ENCODE results near the gene KLHL29.

The KLHL29 gene

DNA sequence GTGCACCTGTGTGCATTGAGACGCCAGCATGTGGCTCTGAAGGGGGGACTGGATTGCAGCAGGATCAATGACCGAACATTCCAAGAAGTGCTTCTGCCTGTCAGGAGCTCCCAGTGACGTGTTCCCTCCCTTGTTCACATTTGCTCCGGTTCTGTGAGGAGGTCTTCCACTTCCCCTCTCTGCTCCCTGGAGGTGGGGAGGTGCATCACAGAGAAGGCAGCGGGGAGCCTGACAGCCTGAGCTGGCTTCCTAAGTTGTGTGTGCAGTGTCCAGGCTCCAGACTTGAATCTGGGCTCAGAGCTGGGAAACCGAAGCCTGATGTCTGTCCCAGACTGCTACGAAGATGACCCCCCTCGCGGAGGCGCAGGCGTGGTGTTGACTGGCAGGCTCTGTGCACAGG is 171.0 kb downstream of the KLHL29 start:
- Histone ChIP-seq H2AFZ (ENCODE audit: low read length) (no peak overlapping the region), H2BK120ac (ENCODE audit: low read depth, low read length) (no peak overlapping the region), H4K91ac (ENCODE audit: low read depth, low read length, poor library complexity) (no peak overlapping the region), H3K4me2 (ENCODE audit: insufficient read depth, low read length, poor library complexity, severe bottlenecking) (no peak overlapping the region), H3K4ac (ENCODE audit: low read length) (no peak overlapping the region), H3K27me3 (ENCODE audit: control insufficient read depth in 3 of 3, insufficient read depth in 3 of 3, low read depth in 1 of 3, low read length in 3 of 3) (no peaks in the 10 kb centered on the region), H3K79me1 (ENCODE audit: low read depth, low read length) (no peaks in the 10 kb centered on the region), H3K36me3 (replicated peaks in 1 of 2; ENCODE audit: control insufficient read depth in 2 of 2, insufficient read depth in 2 of 2, low read length in 2 of 2) (no peaks in the 10 kb centered on the region), H3K4me3 (ENCODE audit: low read length in 2 of 2) (no peak overlapping the region), H2AK5ac (ENCODE audit: low read depth, low read length) (no peak overlapping the region), H3K9ac (ENCODE audit: low read depth, low read length, poor library complexity) (no peak overlapping the region), H3K27ac (replicated peaks; ENCODE audit: low read length) (no peak overlapping the region), H2BK5ac (ENCODE audit: low read length) (no peak overlapping the region), H3K14ac (ENCODE audit: low read length) (no peak overlapping the region), H3K4me1 (ENCODE audit: control insufficient read depth in 2 of 2, insufficient read depth in 1 of 2, low read depth in 1 of 2, low read length in 2 of 2) (peaks cover 1 to 6% of the 10 kb centered on the region in 2 donors), H3K9me3 (replicated peaks in 1 of 2; ENCODE audit: control insufficient read depth in 2 of 2, insufficient read depth in 1 of 2, low read depth in 1 of 2, low read length in 2 of 2) (no peaks in the 10 kb centered on the region), H3K18ac (ENCODE audit: low read length) (peak overlapping the region; percentile 54), H2BK12ac (ENCODE audit: low read length) (no peak overlapping the region), H4K8ac (ENCODE audit: low read depth, low read length) (no peak overlapping the region), H3K23ac (ENCODE audit: low read depth, low read length, poor library complexity) (no peak overlapping the region), H2BK15ac (ENCODE audit: low read length) (no peak overlapping the region)
- DNase-seq (ENCODE audit: low spot score) = no peak
- no CpG with 5 or more reads among the region's 11 CpGs for WGBS, 2 donors (ENCODE audit: extremely low coverage in 2 of 2, insufficient read length in 2 of 2, insufficient replicate concordance in 1 of 2)

DNA sequence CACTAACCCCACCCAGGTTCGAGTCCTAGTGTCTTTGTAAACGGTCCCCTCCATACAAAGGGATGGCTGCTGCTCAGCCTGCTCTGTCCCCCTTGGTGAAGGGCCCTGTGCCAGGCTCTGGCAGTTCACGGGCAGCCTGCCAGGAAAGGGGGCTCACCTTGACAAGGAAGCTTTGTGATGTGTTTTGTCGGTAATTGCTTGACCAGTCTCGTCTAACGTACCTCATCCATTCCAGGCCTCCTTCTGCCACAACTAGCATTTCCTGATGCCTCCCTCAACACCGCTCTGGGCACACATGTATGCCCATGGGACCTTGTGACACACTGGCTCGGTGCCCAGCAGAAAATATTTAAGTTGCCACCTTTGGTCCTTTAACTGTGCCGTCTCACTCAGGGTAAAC is 171.9 kb downstream of the KLHL29 start:
- Histone ChIP-seq H3K14ac (ENCODE audit: low read length) (no peak overlapping the region), H2BK5ac (ENCODE audit: low read length) (no peak overlapping the region), H2BK120ac (ENCODE audit: low read depth, low read length) (no peak overlapping the region), H3K4me1 (ENCODE audit: control insufficient read depth in 2 of 2, insufficient read depth in 1 of 2, low read depth in 1 of 2, low read length in 2 of 2) (peaks cover 1 to 6% of the 10 kb centered on the region in 2 donors), H4K8ac (ENCODE audit: low read depth, low read length) (no peak overlapping the region), H3K9ac (ENCODE audit: low read depth, low read length, poor library complexity) (no peak overlapping the region), H3K4me3 (ENCODE audit: low read length in 2 of 2) (no peak overlapping the region), H3K36me3 (replicated peaks in 1 of 2; ENCODE audit: control insufficient read depth in 2 of 2, insufficient read depth in 2 of 2, low read length in 2 of 2) (no peaks in the 10 kb centered on the region), H3K27me3 (ENCODE audit: control insufficient read depth in 3 of 3, insufficient read depth in 3 of 3, low read depth in 1 of 3, low read length in 3 of 3) (no peaks in the 10 kb centered on the region), H2BK12ac (ENCODE audit: low read length) (no peak overlapping the region), H4K91ac (ENCODE audit: low read depth, low read length, poor library complexity) (no peak overlapping the region), H3K4ac (ENCODE audit: low read length) (no peak overlapping the region), H2AFZ (ENCODE audit: low read length) (no peak overlapping the region), H3K79me1 (ENCODE audit: low read depth, low read length) (no peaks in the 10 kb centered on the region), H2BK15ac (ENCODE audit: low read length) (no peak overlapping the region), H3K23ac (ENCODE audit: low read depth, low read length, poor library complexity) (no peak overlapping the region), H3K4me2 (ENCODE audit: insufficient read depth, low read length, poor library complexity, severe bottlenecking) (no peak overlapping the region), H3K9me3 (replicated peaks in 1 of 2; ENCODE audit: control insufficient read depth in 2 of 2, insufficient read depth in 1 of 2, low read depth in 1 of 2, low read length in 2 of 2) (no peaks in the 10 kb centered on the region), H3K27ac (replicated peaks; ENCODE audit: low read length) (no peak overlapping the region), H3K18ac (ENCODE audit: low read length) (no peak overlapping the region), H2AK5ac (ENCODE audit: low read depth, low read length) (no peak overlapping the region)
- WGBS, 2 donors (ENCODE audit: extremely low coverage in 2 of 2, insufficient read length in 2 of 2, insufficient replicate concordance in 1 of 2) = no CpG with 5 or more reads among the region's 9 CpGs
- no peak for DNase-seq (ENCODE audit: low spot score)

DNA sequence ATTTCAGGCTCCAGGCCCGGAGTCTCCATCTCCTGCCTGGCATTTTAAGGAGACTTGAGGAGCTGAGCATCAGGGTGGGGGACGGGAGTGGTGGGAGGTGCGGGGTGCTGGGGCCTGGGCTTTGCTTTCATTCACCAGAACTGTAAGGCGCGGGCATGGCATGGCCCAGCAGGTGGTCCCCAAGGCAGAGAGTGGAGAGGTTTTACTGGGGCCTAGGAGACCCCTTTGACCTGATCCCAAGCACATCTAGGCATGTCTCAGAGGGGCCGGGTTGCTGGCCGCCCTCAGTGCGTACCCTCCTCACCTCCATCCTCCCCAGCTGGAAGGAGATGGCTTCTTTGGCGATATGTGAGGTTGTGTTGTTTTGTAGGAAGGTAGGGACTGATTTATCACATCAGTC is 172.5 kb downstream of the KLHL29 start:
- Histone ChIP-seq H3K79me1 (ENCODE audit: low read depth, low read length) (no peaks in the 10 kb centered on the region), H3K23ac (ENCODE audit: low read depth, low read length, poor library complexity) (no peak overlapping the region), H3K18ac (ENCODE audit: low read length) (peak overlapping the region; percentile 44), H3K14ac (ENCODE audit: low read length) (no peak overlapping the region), H2AK5ac (ENCODE audit: low read depth, low read length) (no peak overlapping the region), H2AFZ (ENCODE audit: low read length) (no peak overlapping the region), H3K4me1 (ENCODE audit: control insufficient read depth in 2 of 2, insufficient read depth in 1 of 2, low read depth in 1 of 2, low read length in 2 of 2) (peaks cover 1 to 6% of the 10 kb centered on the region in 2 donors), H2BK12ac (ENCODE audit: low read length) (no peak overlapping the region), H2BK120ac (ENCODE audit: low read depth, low read length) (no peak overlapping the region), H3K27me3 (ENCODE audit: control insufficient read depth in 3 of 3, insufficient read depth in 3 of 3, low read depth in 1 of 3, low read length in 3 of 3) (no peaks in the 10 kb centered on the region), H2BK15ac (ENCODE audit: low read length) (no peak overlapping the region), H3K4me3 (ENCODE audit: low read length in 2 of 2) (no peak overlapping the region), H3K36me3 (replicated peaks in 1 of 2; ENCODE audit: control insufficient read depth in 2 of 2, insufficient read depth in 2 of 2, low read length in 2 of 2) (no peaks in the 10 kb centered on the region), H2BK5ac (ENCODE audit: low read length) (no peak overlapping the region), H4K8ac (ENCODE audit: low read depth, low read length) (no peak overlapping the region), H3K27ac (replicated peaks; ENCODE audit: low read length) (no peak overlapping the region), H3K9me3 (replicated peaks in 1 of 2; ENCODE audit: control insufficient read depth in 2 of 2, insufficient read depth in 1 of 2, low read depth in 1 of 2, low read length in 2 of 2) (no peaks in the 10 kb centered on the region), H4K91ac (ENCODE audit: low read depth, low read length, poor library complexity) (no peak overlapping the region), H3K4me2 (ENCODE audit: insufficient read depth, low read length, poor library complexity, severe bottlenecking) (no peak overlapping the region), H3K9ac (ENCODE audit: low read depth, low read length, poor library complexity) (no peak overlapping the region), H3K4ac (ENCODE audit: low read length) (no peak overlapping the region)
- DNase-seq (ENCODE audit: low spot score) = no peak
- WGBS, 2 donors (ENCODE audit: extremely low coverage in 2 of 2, insufficient read length in 2 of 2, insufficient replicate concordance in 1 of 2) = no CpG with 5 or more reads among the region's 9 CpGs

DNA sequence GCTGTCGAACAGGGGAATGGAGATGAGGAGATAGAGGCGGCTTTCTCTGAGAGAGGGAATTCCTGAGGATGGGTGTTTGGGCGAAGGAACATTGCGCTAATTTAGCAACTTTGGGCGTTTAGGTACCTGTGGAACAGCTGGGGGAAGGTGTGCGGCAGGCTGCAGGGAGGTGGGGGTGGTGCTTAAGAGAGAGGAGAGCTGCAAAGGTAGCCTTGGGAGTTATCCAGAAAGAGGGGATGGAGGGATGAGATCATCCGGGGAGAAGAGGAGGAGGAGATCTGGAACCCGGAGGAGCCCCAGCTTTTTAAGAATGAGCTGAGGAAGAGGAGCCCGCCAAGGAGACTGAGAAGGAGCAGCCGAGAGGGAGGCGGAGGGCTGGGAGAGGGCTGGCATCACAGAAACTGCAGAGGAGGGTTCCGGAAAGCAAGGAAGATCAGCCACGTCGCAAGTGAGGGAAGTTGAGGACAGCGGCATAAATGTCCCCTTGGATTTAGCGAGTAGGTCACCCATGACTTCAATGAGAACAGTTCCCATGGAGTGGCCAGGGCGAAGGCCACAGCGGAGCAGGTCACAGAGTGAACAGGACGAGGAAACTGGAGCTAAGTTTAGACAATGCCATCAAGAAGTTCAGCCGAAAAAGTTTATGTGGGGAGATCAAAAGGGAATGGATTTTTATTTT is 174.7 kb downstream of the KLHL29 start:
- no CpG with 5 or more reads among the region's 20 CpGs for WGBS, 2 donors (ENCODE audit: extremely low coverage in 2 of 2, insufficient read length in 2 of 2, insufficient replicate concordance in 1 of 2)
- H2BK5ac ChIP-seq (ENCODE audit: low read length) = no peak overlapping the region
- no peak overlapping the region for H3K23ac ChIP-seq (ENCODE audit: low read depth, low read length, poor library complexity)
- H3K9ac ChIP-seq (ENCODE audit: low read depth, low read length, poor library complexity) = no peak overlapping the region
- H2AK5ac ChIP-seq (ENCODE audit: low read depth, low read length) = no peak overlapping the region
- no peaks in the 10 kb centered on the region for H3K9me3 ChIP-seq (replicated peaks in 1 of 2; ENCODE audit: control insufficient read depth in 2 of 2, insufficient read depth in 1 of 2, low read depth in 1 of 2, low read length in 2 of 2)
- no peak overlapping the region for H4K8ac ChIP-seq (ENCODE audit: low read depth, low read length)
- DNase-seq (ENCODE audit: low spot score) = no peak
- H2BK120ac ChIP-seq (ENCODE audit: low read depth, low read length) = no peak overlapping the region
- no peak overlapping the region for H3K4ac ChIP-seq (ENCODE audit: low read length)
- no peak overlapping the region for H3K27ac ChIP-seq (replicated peaks; ENCODE audit: low read length)
- H3K27me3 ChIP-seq (ENCODE audit: control insufficient read depth in 3 of 3, insufficient read depth in 3 of 3, low read depth in 1 of 3, low read length in 3 of 3) = no peaks in the 10 kb centered on the region
- no peak overlapping the region for H4K91ac ChIP-seq (ENCODE audit: low read depth, low read length, poor library complexity)
- H3K4me3 ChIP-seq (ENCODE audit: low read length in 2 of 2) = no peak overlapping the region
- H3K79me1 ChIP-seq (ENCODE audit: low read depth, low read length) = no peaks in the 10 kb centered on the region
- no peak overlapping the region for H2BK15ac ChIP-seq (ENCODE audit: low read length)
- H2BK12ac ChIP-seq (ENCODE audit: low read length) = no peak overlapping the region
- H2AFZ ChIP-seq (ENCODE audit: low read length) = no peak overlapping the region
- no peak overlapping the region for H3K4me2 ChIP-seq (ENCODE audit: insufficient read depth, low read length, poor library complexity, severe bottlenecking)
- no peak overlapping the region for H3K14ac ChIP-seq (ENCODE audit: low read length)
- peaks cover 6 to 10% of the 10 kb centered on the region in 2 donors for H3K4me1 ChIP-seq (ENCODE audit: control insufficient read depth in 2 of 2, insufficient read depth in 1 of 2, low read depth in 1 of 2, low read length in 2 of 2)
- H3K18ac ChIP-seq (ENCODE audit: low read length) = no peak overlapping the region
- no peaks in the 10 kb centered on the region for H3K36me3 ChIP-seq (replicated peaks in 1 of 2; ENCODE audit: control insufficient read depth in 2 of 2, insufficient read depth in 2 of 2, low read length in 2 of 2)
